ENCODE data around the gene DYRK4. TPM values are rescaled to one million over a fixed set of nuclear protein-coding genes. Genes with fewer than 3 reads are reported as not detected.
A peak's percentile ranks its signal among the peaks of the same experiment; 100 is the strongest.
"Not testable (repeated sequence)": the region's sequence is repeated elsewhere in the genome, so short reads cannot be mapped to it uniquely, and the experiment has no call there.

DYRK4 gene, protein sequence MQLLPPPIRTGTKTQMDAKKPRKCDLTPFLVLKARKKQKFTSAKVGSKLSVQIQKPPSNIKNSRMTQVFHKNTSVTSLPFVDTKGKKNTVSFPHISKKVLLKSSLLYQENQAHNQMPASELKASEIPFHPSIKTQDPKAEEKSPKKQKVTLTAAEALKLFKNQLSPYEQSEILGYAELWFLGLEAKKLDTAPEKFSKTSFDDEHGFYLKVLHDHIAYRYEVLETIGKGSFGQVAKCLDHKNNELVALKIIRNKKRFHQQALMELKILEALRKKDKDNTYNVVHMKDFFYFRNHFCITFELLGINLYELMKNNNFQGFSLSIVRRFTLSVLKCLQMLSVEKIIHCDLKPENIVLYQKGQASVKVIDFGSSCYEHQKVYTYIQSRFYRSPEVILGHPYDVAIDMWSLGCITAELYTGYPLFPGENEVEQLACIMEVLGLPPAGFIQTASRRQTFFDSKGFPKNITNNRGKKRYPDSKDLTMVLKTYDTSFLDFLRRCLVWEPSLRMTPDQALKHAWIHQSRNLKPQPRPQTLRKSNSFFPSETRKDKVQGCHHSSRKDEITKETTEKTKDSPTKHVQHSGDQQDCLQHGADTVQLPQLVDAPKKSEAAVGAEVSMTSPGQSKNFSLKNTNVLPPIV
- 10 to 100 TPM; 21.4 to 27.1 TPM for total RNA-seq
- long read RNA-seq, partial matches to known transcripts, result 1 of 2 reads
- long read RNA-seq, other reads (novel, unspliced or antisense), result 1 of 2 reads

DNA sequence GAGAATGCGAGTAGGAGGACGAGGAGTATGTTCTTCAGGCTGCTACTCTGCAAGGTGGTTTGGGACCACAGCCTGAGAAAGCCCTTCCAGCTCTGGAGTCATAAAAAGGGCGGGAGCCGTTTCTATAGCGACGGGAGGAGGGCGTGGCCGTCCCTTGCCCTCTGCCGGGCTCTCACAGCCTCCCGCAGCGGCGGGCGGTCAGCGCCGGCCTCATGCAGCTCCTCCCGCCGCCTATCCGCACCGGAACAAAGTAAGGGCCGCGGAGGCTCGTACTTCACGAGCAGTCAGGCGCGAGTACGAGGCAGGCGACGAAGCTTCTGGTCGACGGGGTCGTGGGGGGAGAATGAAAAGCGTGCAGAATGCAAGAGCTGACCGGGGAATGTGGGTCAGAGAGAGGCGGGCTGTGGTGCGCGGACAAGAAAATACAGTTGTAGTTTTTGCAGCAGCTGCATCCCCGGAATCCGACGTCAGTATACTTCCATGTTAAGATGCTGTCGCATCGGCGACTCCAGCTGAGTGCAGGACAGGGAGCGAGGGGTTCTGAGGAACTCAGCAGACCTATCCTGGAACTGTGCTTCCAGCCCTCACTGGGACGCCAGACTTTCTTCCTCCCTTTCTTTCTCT lies at the start of gene DYRK4:
DYRK4 (plus strand) TSS at position 175 of the 624 bp plus-strand sequence; CDS start at position 213, 38 bp downstream.
- DNase-seq, result peak; percentile 84
- peak; percentile 93 to 98 for ATAC-seq
- intact Hi-C loops (cut with DNase I), result no loop called here

DNA sequence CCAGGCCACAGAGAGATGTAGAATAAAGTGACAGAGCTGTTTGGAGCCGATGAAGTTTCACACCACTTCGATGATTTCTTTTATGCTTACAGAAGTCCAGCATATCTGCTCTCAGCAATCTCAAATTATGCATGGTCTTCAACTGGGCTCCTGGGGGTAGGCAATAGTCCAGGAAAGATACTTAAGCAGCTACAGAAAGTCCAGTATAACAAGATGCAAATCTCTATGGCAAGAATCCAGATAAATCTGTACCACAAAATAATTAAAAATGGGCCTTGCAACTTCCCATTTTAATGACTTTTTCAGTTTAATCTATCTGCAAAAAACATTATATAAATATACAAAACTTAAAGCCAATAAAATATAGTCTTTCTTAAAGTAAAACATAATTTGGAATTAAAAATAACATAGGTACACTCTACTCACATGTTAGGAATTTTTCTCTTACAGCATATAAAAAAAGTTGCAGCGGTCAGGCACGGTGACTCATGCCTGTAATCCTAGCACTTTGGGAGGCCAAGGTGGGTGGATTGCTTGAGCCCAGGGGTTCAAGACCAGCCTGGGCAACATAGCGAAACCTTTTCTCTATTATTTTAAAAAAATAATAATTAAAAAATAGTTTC lies 43.8 kb upstream of the DYRK4 start:
- DNase-seq, result no peak
- no peak for ATAC-seq
- intact Hi-C loops (cut with DNase I), result no loop called here

DNA sequence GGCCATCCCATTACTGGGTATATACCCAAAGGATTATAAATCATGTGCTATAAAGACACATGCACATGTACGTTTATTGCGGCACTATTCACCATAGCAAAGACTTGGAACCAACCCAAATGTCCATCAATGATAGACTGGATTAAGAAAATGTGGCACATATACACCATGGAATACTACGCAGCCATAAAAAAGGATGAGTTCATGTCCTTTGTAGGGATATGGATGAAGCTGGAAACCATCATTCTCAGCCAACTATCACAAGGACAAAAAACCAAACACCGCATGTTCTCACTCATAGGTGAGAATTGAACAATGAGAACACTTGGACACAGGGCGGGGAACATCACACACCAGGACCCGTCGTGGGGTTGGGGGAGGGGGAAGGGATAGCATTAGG lies 38.6 kb upstream of the DYRK4 start:
- ATAC-seq; intact Hi-C loops (cut with DNase I); DNase-seq: not testable (repeated sequence)

DNA sequence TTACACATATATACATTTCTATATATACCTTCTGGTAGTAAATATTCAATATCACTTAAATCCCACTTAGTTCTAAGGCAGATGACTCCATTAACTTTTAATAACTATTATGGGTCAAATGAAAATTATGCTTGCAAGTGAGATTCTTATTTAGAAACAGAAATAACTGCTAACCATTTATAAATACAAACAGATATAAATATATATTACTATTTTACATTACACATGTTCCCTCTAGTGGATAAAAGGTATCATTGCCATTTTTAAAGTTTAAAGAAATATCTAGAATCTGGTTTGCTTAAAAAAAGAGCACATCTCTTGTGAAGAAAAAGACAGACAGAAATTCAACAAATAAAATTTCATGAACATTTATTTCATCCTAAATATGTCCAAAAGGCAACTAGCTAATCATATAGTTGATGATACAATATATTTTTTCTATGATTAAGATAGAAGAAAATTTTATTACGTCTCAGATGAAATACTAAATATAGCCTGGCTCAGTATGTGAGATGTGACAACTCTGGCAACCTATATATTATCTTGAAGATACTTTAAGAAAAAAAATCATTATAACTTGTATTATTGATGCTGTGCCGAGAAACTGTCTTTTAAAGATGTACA lies 35.0 kb upstream of the DYRK4 start:
- intact Hi-C loops (cut with DNase I), result loop anchor here in 1 of 2 donors (2.0 to 5.0 kb wide), 2 partner anchors 220 to 640 kb away; no protein-coding TSS in a partner anchor
- DNase-seq (no peak), ATAC-seq (no peak)

DNA sequence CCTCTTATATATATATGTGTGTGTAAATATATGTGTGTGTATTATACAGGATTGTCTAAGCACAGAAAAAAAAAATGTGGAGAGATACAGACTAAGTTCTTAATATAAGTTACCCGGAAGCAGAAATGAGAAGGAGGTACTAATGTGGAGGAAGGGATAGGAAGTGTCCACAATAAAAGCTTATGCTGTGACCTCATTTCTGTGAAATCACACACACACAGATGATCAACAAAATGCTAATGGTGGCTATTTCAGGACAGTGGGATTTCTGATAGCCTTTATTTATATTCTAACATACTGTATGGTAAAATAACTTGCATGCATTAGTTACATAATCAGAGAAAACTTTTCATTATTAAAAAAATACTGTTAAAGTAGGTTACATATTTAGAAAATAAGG lies 31.8 kb upstream of the DYRK4 start:
- DNase-seq, result no peak
- intact Hi-C loops (cut with DNase I), result no loop called here
- ATAC-seq, result no peak

DNA sequence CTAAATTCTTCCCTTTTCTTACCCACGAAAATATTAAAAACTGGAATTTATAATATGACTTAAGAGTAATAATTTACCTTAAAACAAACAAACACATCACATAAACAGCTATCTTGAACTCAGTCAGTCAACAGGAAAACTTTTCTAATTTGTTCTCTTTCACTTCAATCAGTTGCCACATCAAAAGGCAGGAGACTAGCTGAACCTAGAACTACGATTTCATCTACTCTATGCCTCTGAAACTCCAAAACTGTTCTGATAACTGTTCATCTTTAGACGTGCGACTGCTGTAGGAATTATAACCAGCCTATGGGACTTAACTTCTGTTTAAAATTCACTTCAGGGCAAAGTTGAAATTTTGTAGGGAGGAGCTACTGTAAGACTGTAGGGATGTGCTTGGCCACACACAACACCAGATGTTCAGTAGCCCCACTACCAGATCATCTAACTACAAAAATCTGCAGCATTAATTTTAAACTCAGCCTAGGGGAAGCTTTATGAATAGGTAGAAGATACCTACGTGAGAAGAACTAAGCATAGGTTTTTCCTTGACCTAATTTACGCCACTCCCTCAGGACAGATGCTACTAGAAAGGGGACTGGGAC lies 30.9 kb upstream of the DYRK4 start:
- intact Hi-C loops (cut with DNase I), result no loop called here
- ATAC-seq, result no peak
- no peak for DNase-seq

DNA sequence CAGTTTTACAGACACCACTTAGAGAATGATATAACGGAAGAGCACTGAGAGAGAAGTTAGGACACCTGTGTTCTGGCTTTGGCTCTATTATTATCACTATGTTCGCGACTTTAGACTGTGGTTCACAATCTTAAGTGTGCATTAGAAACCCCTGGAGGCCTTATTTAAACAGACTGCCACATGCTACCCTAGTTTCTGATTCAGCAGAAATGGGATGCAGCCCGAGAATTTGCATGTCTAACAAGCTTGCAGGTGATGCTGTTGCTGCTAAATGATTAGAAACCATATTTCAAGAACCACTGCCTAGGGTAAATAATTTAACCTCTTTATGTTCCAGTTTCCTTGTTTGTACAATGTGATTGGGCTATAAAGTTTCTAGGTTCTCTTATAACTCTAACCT lies 26.9 kb upstream of the DYRK4 start:
- intact Hi-C loops (cut with DNase I), result no loop called here
- DNase-seq (no peak), ATAC-seq (no peak)

DNA sequence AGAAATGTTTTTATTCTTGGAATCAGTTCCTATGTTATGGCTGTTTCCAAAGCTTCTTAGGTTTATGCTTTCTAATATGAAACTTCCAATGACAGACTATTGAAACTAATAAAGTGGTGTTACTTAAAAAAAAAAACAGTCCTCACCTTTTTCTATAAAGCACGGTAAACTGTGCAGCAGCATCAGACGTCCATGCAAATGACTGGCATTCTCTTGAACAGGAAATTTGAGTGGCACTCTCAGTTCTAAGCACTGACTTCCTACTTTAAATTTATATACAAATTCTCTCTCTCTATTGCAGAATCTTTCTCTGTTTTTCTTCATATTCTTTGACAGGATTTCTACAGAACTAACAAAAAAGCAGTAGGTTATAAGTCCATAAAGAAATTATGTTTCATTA lies 26.1 kb upstream of the DYRK4 start:
- intact Hi-C loops (cut with DNase I), result no loop called here
- no peak for DNase-seq
- no peak for ATAC-seq

DNA sequence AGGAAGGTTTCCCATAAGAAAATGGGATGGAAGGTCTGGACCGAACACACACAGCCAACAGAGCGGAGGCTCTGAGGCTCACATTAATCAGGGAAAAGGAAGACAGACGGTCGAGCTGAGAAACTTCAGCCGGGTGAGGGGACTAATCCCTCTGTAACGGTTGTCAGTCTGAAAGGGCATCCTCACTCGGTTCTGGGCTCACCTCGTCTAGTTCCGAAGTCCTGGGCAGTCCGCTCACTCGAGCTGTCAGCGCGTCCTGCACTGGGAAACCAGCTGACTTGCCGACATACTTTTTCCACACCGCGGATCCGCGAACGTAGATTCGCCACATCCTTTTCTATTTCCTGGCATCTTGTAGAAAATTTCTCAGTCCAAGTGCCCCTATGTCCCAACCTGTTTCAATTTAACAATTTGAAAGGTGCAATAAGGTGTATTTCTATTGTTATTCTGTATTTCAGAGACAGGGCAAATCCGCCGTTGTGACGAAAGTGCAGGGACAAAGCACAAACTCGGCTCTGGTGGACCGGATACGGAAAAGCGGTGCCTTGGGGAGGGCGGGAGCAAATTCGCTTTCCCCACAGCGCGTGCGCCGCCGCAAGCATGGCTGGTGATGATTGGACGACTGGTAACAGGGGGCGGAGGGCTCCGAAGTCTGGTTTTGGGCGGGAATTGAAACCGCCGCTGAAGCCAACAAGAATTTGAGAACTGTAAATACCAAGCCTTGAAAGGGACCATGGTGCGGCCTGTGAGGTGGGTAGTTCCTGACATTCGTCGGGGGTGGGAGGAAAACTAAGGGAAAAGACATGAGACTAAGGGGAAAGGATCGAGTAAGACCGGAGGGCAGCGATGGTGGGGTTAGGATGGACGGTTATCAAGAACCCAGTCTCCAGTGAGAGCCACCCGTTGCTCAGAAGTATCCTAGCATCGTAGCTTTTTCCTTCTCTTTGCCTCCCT lies 23.5 kb upstream of the DYRK4 start, which contains the start of gene RAD51AP1:
RAD51AP1 (plus strand) TSS at position 684 of the 954 bp plus-strand sequence; CDS start at position 734, 50 bp downstream.
- intact Hi-C loops (cut with DNase I), result no loop called here
- DNase-seq (peak; percentile 95), ATAC-seq (peak; percentile 100)

DNA sequence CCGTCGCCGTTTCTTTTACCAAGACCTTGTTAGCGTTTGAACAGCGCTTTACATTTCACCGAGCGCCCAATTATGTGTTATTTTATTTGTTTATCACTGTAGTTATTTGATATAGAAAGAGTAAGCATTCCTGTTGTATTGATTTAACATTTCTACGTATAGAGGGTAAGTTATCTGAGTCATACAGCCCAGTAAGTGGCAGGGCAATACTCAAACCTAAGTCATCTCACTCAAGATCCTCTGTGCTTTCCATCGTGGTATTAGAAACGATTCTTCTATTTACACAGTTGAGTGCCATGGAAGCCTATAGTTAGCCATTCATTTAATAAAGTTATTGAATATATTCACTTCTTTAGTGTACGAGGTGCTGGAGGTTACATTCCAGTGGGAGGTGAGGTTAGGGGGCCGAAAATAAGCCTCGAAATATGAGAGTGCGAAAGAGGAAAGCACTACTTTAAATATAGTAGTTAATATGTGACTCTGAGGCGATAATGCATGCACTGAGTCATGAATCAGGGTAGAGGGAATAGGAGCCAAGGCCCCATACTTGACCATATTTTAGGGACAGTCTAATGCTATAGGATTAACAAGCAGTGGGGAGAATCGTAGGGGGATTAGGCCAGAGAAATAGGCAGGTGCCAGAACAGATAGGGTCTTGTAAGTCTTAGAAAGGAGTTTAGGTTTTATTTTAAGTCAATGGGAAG lies 22.7 kb upstream of the DYRK4 start:
- DNase-seq (no peak), ATAC-seq (no peak)
- intact Hi-C loops (cut with DNase I), result no loop called here

DNA sequence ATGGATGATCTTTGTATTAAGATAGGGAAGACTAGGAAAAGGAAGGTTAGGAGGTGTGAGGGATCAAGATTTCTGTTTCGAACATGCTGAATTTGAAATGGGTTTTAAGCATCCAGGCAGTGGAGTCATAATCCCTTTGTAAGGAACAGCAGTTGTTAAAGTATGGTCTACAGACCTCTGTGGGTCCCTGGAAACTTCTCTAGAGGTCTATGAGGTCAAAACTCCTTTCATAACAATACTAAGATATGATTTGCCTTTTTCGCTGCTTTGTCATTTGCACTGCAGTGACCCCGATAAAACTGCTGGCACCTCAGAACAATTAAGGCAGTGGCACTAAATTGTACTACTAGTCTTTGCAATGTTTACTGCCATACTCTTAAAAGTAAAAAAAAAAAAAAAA lies 21.8 kb upstream of the DYRK4 start:
- DNase-seq (no peak), ATAC-seq (no peak)
- intact Hi-C loops (cut with DNase I), result no loop called here

DNA sequence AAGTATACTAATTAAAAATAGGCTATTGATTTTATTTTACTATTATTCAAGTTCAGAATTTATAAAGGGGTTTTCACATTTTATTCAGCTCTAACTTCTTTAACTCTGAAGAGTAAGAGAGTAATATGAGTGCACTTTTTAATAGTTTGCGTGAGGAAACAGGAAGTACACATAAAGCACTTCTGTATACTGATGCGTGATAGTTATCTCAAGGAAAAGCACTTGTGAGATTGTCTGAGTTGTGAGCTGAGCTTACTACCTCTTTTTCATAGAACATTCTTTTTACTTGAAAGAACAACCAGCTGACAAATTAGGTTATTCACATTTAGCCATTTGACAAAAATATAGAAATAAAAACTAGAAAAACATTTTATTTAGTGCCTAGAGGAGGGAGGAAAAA lies 21.4 kb upstream of the DYRK4 start:
- intact Hi-C loops (cut with DNase I), result no loop called here
- DNase-seq, result no peak
- no peak for ATAC-seq

DNA sequence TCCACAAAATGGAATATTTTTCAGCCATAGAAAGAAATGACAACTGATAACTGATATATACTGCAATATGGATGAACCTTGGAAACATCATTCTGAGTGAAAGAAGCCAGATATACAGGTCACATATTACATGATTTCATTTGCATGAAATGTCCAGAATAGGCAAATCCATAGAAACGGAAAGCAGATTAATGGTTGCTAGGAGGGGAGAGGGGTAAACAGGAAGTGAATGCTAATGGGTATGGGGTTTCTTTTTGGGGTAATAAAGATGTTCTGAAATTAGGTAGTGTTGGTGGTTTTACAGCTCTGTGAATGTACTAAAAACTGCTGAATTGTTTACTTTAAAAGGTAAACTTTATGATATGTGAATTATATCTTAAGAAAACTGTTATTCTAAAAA lies 16.8 kb upstream of the DYRK4 start:
- ATAC-seq, result no peak
- intact Hi-C loops (cut with DNase I), result no loop called here
- no peak for DNase-seq

DNA sequence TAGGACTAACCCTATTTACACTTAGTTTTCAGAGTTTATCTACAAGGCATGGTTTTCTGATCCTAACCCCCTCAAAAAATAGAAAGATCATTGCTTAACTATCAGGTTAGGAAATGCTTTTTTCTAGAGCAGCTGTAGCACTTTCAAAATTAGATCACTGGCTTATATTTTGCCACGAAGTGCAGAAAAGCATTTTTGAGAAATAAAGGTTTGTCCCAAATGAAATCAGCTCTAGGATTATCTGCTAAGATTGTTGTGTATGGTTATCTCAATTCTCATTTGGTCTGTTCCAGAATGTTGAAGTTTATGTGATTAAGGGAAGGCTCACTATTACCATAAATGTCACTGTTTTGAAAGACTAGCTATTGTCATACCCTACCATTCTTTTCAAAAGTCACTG lies 9.8 kb upstream of the DYRK4 start:
- no peak for ATAC-seq
- intact Hi-C loops (cut with DNase I), result no loop called here
- DNase-seq, result no peak

DNA sequence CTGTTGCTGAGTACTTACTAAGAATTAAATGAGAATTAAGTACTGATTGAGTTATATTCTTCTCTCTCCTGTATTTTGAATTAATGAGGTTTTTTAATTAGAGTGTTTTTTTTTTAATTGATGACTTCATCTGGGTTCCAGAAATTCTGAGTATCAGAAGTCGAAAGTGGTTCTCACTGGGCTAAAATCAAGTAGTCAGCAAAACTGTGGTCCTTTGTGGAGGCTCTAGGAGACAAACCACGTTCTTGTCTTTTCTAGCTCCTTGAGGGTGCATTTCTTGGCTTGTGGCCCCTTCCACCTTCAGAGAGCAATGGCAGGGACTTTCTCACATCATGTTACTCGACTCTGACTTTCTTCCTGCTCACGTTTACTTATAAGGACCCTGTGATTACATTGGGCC lies 8.1 kb upstream of the DYRK4 start:
- no peak for ATAC-seq
- no peak for DNase-seq
- intact Hi-C loops (cut with DNase I), result no loop called here

DNA sequence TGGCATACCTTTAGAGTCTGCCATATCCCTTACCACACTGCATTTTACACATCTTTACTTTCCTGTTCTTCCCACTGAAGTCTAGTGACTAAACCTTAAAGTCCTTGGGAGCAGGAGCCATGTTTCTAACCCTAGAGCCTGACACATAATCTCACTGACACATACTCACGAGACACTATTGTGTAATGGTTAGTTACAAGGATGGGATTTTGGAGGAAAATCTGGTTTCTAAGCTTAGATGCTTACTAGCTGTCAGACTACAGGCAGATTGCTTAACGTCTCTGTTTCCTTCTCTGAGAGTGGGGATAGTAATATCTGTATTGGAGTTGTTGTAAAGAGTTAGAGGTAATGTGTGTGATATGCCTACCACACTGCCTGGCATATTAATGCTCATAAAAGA lies 6.2 kb upstream of the DYRK4 start:
- ATAC-seq, result no peak
- intact Hi-C loops (cut with DNase I), result no loop called here
- no peak for DNase-seq

Measured in left cardiac atrium (tissue), 4 donors.